Activated T-cell treated with anti-CD3 and anti-CD28 coated beads for 48 hours (primary cell): ENCODE data around the gene MAGEH1.

ENCODE experiments used
- DNase-seq: peaks from one replicate; pipeline ENCODE4 v3.0.0-alpha.2; 2020; ENCODE audit warnings: low read depth

MAGEH1 gene

GRCh38 chrX:55490974-55491373 is 39.0 kb downstream of the MAGEH1 start:
- no peak for DNase-seq
